Colonic mucosa (tissue), 4 donors: ENCODE results near the gene STON2. TPM values are rescaled to one million over a fixed set of nuclear protein-coding genes. Genes with fewer than 3 reads are reported as not detected.
A peak's percentile ranks its signal among the peaks of the same experiment; 100 is the strongest.

Experiments
- DNase-seq: peaks from one replicate; pipeline ENCODE4 v3.0.0-alpha.2; 2020
- H3K27ac ChIP-seq: fragments of 200-600 bp; one replicate; pipeline ENCODE4 v1.8.0; 2021
- H3K27me3 ChIP-seq: fragments of 200-600 bp; one replicate; pipeline ENCODE4 v1.8.0; 2021
- H3K36me3 ChIP-seq: fragments of 200-600 bp; one replicate; pipeline ENCODE4 v1.8.0; 2021
- H3K4me1 ChIP-seq: fragments of 200-600 bp; one replicate; pipeline ENCODE4 v1.8.0; 2021; ENCODE audit warnings: mild to moderate bottlenecking
- H3K4me3 ChIP-seq: fragments of 200-600 bp; one replicate; pipeline ENCODE4 v1.8.0; 2021
- H3K9ac ChIP-seq, 2 donors: one replicate each; pipeline ENCODE4 v1.7.0; 2013; ENCODE audit warnings: control low read depth in 2 of 2, low read depth in 2 of 2, low read length in 2 of 2
- H3K9me3 ChIP-seq: fragments of 200-600 bp; one replicate; pipeline ENCODE4 v1.8.0; 2021
- intact Hi-C: fragments of 100-400 bp; cut with DNase I; formaldehyde crosslinking; loops from one replicate; pipeline ENCODE4 v1.14.1; 2022
- total RNA-seq, 2 donors: library from RNA; stranded (reverse); fragmentation: NEBNext Ultra II Directional in 1 of 2; extraction: Animal tissue kit (Norgen Biotek cat#: 25700) in 1 of 2; gene quantifications; one replicate each; pipeline ENCODE4 v1.2.1, GENCODE V29; 2021
- TF ChIP-seq, protein P1 (sequence below): fragments of 200-600 bp; IDR thresholded peaks from one replicate; pipeline ENCODE4 v1.8.0; 2022; ENCODE audit warnings: antibody characterized with exemption, mild to moderate bottlenecking
- donor health status: healthy.
- donor health status: DM: no; HTN: no; CAD: no.
- donor health status: DM: no; HTN: no; CAD: no.

The STON2 gene
- total RNA-seq, 2 donors from 2014 or later: 12.7 to 15.1 TPM

DNA sequence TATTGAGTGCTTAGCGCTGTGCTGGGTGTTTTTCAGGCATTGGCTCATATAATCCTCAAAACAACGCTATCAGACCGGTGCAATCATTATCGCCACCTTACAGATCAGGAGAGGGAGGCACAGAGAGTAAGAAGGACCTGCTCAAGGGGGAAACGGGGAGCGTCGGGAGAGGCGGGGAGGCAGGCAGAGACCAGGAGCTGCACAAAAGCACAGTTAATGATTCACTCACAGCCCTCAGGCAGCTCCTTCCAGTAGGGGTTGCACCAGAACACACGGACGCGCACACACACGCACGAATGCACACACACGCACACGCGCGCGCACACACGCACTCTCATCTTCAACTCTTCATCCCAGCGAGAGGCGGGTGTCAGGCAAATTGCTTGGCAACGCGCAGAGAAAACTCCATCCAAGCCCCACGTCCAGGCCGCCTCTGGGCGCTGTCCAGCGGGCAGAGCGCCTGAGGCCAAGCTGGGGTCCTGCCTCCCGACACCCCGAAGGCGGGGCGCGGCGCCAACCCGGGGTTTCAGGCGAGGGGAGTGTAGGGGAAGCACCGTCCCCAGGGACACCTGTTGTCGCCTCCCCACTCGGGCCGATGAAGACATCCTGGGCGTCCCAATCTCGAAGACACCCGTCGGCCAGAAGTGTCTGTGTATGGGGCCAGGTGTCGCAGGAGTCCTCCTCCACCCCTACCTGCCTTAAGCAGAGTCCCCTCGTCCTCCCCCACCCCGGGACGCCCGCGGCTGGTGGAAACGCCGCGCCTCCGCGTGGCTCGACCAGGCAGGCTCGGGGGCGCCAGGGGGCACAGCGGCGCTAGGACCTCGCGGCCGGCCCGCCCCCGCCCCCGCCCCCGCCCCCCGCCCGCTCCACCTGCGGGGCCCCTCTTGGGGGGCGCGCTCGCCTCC, 35.5 kb upstream of the STON2 start:
- H3K4me3 ChIP-seq: peak overlapping the region; percentile 56
- peak; percentile 39 for DNase-seq
- H3K27me3 ChIP-seq: peaks cover 16% of the 10 kb centered on the region
- H3K27ac ChIP-seq: no peak overlapping the region
- no peaks in the 10 kb centered on the region for H3K36me3 ChIP-seq
- H3K4me1 ChIP-seq: peaks cover 3% of the 10 kb centered on the region
- intact Hi-C loops: no loop called here
- TF ChIP-seq, protein P1, sequence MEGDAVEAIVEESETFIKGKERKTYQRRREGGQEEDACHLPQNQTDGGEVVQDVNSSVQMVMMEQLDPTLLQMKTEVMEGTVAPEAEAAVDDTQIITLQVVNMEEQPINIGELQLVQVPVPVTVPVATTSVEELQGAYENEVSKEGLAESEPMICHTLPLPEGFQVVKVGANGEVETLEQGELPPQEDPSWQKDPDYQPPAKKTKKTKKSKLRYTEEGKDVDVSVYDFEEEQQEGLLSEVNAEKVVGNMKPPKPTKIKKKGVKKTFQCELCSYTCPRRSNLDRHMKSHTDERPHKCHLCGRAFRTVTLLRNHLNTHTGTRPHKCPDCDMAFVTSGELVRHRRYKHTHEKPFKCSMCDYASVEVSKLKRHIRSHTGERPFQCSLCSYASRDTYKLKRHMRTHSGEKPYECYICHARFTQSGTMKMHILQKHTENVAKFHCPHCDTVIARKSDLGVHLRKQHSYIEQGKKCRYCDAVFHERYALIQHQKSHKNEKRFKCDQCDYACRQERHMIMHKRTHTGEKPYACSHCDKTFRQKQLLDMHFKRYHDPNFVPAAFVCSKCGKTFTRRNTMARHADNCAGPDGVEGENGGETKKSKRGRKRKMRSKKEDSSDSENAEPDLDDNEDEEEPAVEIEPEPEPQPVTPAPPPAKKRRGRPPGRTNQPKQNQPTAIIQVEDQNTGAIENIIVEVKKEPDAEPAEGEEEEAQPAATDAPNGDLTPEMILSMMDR: no peak
- no peak overlapping the region for H3K9ac ChIP-seq
- H3K9me3 ChIP-seq: no peaks in the 10 kb centered on the region

DNA sequence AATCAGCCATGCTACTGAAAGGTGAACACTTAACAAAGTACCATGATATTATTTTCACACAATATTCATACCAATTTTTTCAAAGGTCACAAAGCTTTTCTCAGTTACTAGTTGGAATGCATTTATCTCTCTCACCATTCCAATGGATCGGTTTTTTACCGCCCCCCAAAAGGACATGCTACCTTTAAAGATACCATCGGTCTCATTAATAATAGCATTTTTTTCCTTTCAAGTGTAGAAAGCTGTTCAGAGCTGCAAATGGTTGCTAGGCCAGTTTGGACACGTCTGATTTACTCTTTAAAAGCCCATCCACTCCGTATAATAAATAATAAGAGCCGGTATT, 34.9 kb upstream of the STON2 start:
- H3K27ac ChIP-seq: no peak overlapping the region
- H3K9ac ChIP-seq: no peak overlapping the region
- H3K27me3 ChIP-seq: peaks cover 16% of the 10 kb centered on the region
- peak overlapping the region; percentile 56 for H3K4me3 ChIP-seq
- DNase-seq: no peak
- peaks cover 3% of the 10 kb centered on the region for H3K4me1 ChIP-seq
- intact Hi-C loops: no loop called here
- no peaks in the 10 kb centered on the region for H3K9me3 ChIP-seq
- H3K36me3 ChIP-seq: no peaks in the 10 kb centered on the region
- TF ChIP-seq, protein P1: no peak

DNA sequence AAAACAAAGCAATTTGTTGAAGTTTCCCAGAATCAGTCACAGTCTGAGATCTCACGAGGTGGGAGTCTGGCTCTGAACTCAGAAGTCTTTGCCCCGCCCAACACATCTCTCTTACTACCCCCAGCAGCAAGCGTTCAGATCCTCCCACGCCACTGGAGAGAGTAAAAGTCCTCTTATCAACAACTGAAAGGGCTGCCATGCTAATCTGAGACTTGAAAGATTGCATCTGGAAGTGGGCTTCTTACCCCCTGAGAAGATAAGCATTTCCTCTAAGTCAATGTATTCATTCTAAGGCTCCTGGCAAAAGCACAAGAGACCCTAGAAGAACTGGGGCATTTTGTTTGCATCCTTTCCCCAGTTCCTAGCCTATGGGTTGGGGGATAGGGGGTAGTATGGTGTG, 34.1 kb upstream of the STON2 start:
- H3K9ac ChIP-seq: no peak overlapping the region

DNA sequence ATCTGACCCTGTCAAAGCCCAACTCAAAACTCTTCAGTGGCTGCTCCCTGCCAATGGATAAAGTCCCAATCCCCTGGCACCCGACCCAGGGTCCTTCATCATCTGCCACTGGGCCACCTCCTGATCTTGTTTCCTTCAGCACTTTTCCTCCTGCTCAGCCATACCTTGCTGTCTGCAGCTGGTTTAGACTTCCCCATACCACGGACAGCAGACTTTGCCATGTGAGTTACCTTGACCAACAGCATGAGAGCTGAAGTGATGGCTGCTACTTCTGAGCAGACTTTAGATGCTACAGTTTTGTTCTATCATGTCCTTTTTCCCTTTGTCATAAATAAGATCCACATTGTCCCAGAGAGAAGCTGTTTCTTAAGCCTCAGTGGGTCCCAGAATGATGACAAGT, 33.3 kb upstream of the STON2 start:
- Histone ChIP-seq H3K4me1 (peaks cover 3% of the 10 kb centered on the region), H3K27ac (no peak overlapping the region), H3K9ac (no peak overlapping the region), H3K36me3 (no peaks in the 10 kb centered on the region), H3K9me3 (no peaks in the 10 kb centered on the region), H3K27me3 (peaks cover 16% of the 10 kb centered on the region), H3K4me3 (no peak overlapping the region)
- TF ChIP-seq, protein P1: no peak
- DNase-seq: no peak
- intact Hi-C loops: no loop called here

More for the DNA sequence above, 34.1 kb upstream of the STON2 start:
- H3K27ac ChIP-seq: no peak overlapping the region
- peaks cover 3% of the 10 kb centered on the region for H3K4me1 ChIP-seq
- intact Hi-C loops: no loop called here
- no peak for DNase-seq
- no peaks in the 10 kb centered on the region for H3K9me3 ChIP-seq
- peaks cover 16% of the 10 kb centered on the region for H3K27me3 ChIP-seq
- H3K4me3 ChIP-seq: no peak overlapping the region
- TF ChIP-seq, protein P1: no peak
- no peaks in the 10 kb centered on the region for H3K36me3 ChIP-seq

DNA sequence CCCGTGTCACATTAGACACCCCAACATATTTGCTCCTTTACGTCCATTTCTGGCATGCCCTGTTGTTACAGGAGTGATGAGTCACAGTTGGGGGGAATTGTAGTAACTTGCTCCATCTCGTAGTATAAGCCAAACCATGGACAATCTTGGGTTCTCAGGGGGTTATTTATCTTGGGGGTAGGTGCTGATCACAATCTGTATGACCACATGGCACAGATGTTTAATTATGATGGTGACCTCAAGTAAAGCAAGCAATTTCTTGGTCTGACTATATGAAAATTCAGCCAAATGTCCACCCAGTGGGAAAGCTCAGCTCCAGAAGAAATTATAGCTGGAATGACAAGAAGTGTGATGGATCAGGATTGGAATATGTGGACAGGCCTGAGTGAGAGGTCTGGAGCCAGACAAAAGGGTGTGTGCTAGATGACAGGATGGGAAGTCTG, 32.1 kb upstream of the STON2 start:
- H3K4me1 ChIP-seq: no peaks in the 10 kb centered on the region
- intact Hi-C loops: no loop called here
- no peaks in the 10 kb centered on the region for H3K9me3 ChIP-seq
- peaks cover 14% of the 10 kb centered on the region for H3K27me3 ChIP-seq
- no peaks in the 10 kb centered on the region for H3K36me3 ChIP-seq
- TF ChIP-seq, protein P1: no peak
- no peak overlapping the region for H3K27ac ChIP-seq
- H3K9ac ChIP-seq: no peak overlapping the region
- no peak for DNase-seq
- H3K4me3 ChIP-seq: no peak overlapping the region
